Stimulated activated CD8-positive, alpha-beta memory T cell treated with anti-CD3 and anti-CD28 coated beads, Interleukin-4, amount 100 ng/mL, for 24 hours (primary cell): ENCODE measurements around the gene GALM.

Experiments used
- DNase-seq: peaks from one replicate; pipeline ENCODE4 v3.0.0-alpha.2; 2020; ENCODE audit warnings: low read depth

The GALM gene

GRCh38 chr2:38775097-38775920 lies 109.4 kb downstream of the GALM start:
- DNase-seq = no peak

- no peak for DNase-seq
Measured at GRCh38 chr2:38775921-38776225, 110.0 kb downstream of the GALM start.

- DNase-seq = no peak
Measured at GRCh38 chr2:38776531-38776930, 110.6 kb downstream of the GALM start.

- DNase-seq = no peak
Measured at GRCh38 chr2:38778687-38779082, 112.8 kb downstream of the GALM start.

GRCh38 chr2:38783586-38783985 lies 117.7 kb downstream of the GALM start:
- no peak for DNase-seq
